Calu3 (cell line): ENCODE results near the gene FBXO42. TPM values are rescaled to one million over a fixed set of nuclear protein-coding genes. Genes with fewer than 3 reads are reported as not detected.

Experiments used
- BruUV-seq: library from RNA; stranded (reverse); fragments of 400-500 nt; replicated peaks from 2 replicates; lab custom pipeline; 2021; lab: Mats Ljungman, UMichigan
- CTCF ChIA-PET: fragments of 300-600 bp; sonication (Branson Sonifier 250); formaldehyde crosslinking; loops from one replicate; lab custom pipeline; 2022; ENCODE audit warnings: antibody characterized with exemption; lab: Charles Lee
- DNase-seq: peaks from one replicate; pipeline ENCODE4 v3.0.0; 2022
- H3K27ac Mint-ChIP-seq: one replicate; pipeline ENCODE4 v1.8.0; 2022; ENCODE audit warnings: mixed read lengths; ENCODE audit not compliant: unreplicated experiment
- H3K27me3 Mint-ChIP-seq: one replicate; pipeline ENCODE4 v1.8.0; 2022; ENCODE audit warnings: mixed read lengths; ENCODE audit not compliant: unreplicated experiment
- H3K36me3 Mint-ChIP-seq: one replicate; pipeline ENCODE4 v1.8.0; 2022; ENCODE audit warnings: mild to moderate bottlenecking, moderate library complexity, mixed read lengths; ENCODE audit not compliant: insufficient read depth, unreplicated experiment
- H3K4me1 Mint-ChIP-seq: one replicate; pipeline ENCODE4 v1.8.0; 2022; ENCODE audit warnings: mild to moderate bottlenecking, low read depth, mixed read lengths; ENCODE audit not compliant: unreplicated experiment
- H3K4me3 Mint-ChIP-seq: one replicate; pipeline ENCODE4 v1.8.0; 2022; ENCODE audit warnings: mild to moderate bottlenecking, low read depth, moderate library complexity, mixed read lengths; ENCODE audit not compliant: unreplicated experiment
- H3K9me3 Mint-ChIP-seq: one replicate; pipeline ENCODE4 v1.8.0; 2022; ENCODE audit warnings: low read depth, mixed read lengths; ENCODE audit not compliant: unreplicated experiment
- intact Hi-C: fragments of 100-400 bp; cut with micrococcal nuclease; formaldehyde crosslinking; loops from one replicate; pipeline ENCODE4 v1.10.0; 2022; ENCODE audit not compliant: unreplicated experiment
- total RNA-seq: library from RNA; stranded (reverse); gene quantifications from 2 replicates; pipeline ENCODE4 v1.2.3, GENCODE V29; 2022
- TF ChIP-seq, protein P1 (sequence below): fragments of 200-600 bp; IDR thresholded peaks from one replicate; pipeline ENCODE4 v1.8.0; 2022; ENCODE audit warnings: antibody characterized with exemption; ENCODE audit not compliant: unreplicated experiment

The FBXO42 gene
- total RNA-seq, 1 experiment from 2014 or later: 10.6 TPM

GRCh38 chr1:16256478-16256877 is 95.8 kb downstream of the FBXO42 start:
- no TSS peak for BruUV-seq
- Mint-ChIP-seq H3K27ac (no peak overlapping the region), H3K4me3 (no peak overlapping the region), H3K4me1 (peaks cover 8% of the 10 kb centered on the region), H3K36me3 (peaks cover 6% of the 10 kb centered on the region), H3K27me3 (no peaks in the 10 kb centered on the region), H3K9me3 (no peaks in the 10 kb centered on the region)
- TF ChIP-seq, protein P1, sequence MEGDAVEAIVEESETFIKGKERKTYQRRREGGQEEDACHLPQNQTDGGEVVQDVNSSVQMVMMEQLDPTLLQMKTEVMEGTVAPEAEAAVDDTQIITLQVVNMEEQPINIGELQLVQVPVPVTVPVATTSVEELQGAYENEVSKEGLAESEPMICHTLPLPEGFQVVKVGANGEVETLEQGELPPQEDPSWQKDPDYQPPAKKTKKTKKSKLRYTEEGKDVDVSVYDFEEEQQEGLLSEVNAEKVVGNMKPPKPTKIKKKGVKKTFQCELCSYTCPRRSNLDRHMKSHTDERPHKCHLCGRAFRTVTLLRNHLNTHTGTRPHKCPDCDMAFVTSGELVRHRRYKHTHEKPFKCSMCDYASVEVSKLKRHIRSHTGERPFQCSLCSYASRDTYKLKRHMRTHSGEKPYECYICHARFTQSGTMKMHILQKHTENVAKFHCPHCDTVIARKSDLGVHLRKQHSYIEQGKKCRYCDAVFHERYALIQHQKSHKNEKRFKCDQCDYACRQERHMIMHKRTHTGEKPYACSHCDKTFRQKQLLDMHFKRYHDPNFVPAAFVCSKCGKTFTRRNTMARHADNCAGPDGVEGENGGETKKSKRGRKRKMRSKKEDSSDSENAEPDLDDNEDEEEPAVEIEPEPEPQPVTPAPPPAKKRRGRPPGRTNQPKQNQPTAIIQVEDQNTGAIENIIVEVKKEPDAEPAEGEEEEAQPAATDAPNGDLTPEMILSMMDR: no peak
- CTCF ChIA-PET: interaction anchor here (0.7 kb wide), 1 partner anchor 88 kb away, joined by 3 read pairs; no protein-coding TSS in a partner anchor
- intact Hi-C loops: no loop called here
- no peak for DNase-seq

DNA sequence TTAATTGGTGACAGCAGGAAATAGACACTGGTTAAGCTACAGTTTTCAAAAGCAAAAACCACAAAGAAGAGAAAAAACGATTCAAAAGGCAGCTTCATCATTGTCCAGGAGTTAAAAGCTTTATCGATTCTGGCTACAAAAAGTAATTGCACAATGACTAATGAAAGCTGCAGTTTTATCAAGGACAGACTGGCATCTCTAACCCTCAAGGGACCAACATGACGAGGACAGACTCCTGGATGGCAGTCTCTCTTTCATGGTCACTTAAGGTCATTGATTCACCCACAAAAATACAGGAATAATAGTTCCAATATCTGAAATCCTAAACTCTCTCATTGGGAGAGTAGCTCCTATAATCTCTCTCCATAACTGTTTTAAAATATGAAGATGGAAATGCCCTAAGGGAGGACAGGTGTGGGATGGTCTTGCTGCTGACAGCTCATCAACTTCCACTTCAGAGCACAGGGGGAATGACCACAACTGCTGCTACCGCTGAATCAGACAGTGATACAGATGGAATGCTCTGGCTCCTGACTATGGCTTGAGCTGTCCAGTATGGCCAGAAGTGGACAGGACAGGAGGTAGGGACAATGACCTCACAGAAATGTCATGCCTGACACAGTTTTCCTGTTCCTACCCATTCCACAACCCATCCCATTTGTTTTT is 97.9 kb downstream of the FBXO42 start:
- CTCF ChIA-PET: interaction anchor here (0.6 to 1.4 kb wide), 3 partner anchors 79 to 109 kb away, joined by 3 to 4 read pairs (median 3); no protein-coding TSS in a partner anchor
- H3K36me3 Mint-ChIP-seq: peaks cover 12% of the 10 kb centered on the region
- intact Hi-C loops: no loop called here
- H3K27ac Mint-ChIP-seq: no peak overlapping the region
- BruUV-seq: no TSS peak
- no peaks in the 10 kb centered on the region for H3K9me3 Mint-ChIP-seq
- DNase-seq: no peak
- no peak overlapping the region for H3K4me3 Mint-ChIP-seq
- TF ChIP-seq, protein P1: no peak
- H3K4me1 Mint-ChIP-seq: peaks cover 15% of the 10 kb centered on the region
- no peaks in the 10 kb centered on the region for H3K27me3 Mint-ChIP-seq

- H3K4me1 Mint-ChIP-seq: peaks cover 24% of the 10 kb centered on the region
- H3K4me3 Mint-ChIP-seq: no peak overlapping the region
- H3K27ac Mint-ChIP-seq: no peak overlapping the region
- CTCF ChIA-PET: interaction anchor here (0.6 to 1.4 kb wide), 2 partner anchors 110 to 251 kb away, joined by 3 read pairs; no protein-coding TSS in a partner anchor
- H3K9me3 Mint-ChIP-seq: no peaks in the 10 kb centered on the region
- BruUV-seq: no TSS peak
- TF ChIP-seq, protein P1: no peak
- H3K36me3 Mint-ChIP-seq: peaks cover 22% of the 10 kb centered on the region
- no peak for DNase-seq
- intact Hi-C loops: no loop called here
- H3K27me3 Mint-ChIP-seq: no peaks in the 10 kb centered on the region
These were observed 98.9 kb downstream of the FBXO42 start for GRCh38 chr1:16253332-16253922.

DNA sequence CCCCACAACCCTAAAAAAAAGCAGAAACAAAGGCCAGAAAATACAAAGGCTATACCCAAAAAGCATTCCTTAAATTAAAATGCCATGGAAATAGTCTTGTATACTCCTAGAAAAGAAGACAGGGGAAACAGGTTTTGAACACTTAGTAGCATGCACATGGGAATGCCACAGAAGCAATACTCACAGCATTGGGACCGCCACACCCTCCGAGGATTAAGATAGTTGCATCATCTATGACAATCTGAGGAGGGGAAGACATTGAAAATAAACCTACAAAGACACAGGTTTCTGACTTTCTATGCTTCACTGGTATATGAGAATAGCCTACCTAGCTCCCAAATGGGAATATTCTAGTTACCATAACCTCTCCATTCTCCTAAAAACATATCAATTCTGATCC is 99.4 kb downstream of the FBXO42 start:
- H3K36me3 Mint-ChIP-seq: peaks cover 22% of the 10 kb centered on the region
- CTCF ChIA-PET: interaction anchor here (0.6 kb wide), 1 partner anchor 251 kb away, joined by 3 read pairs; no protein-coding TSS in a partner anchor
- intact Hi-C loops: no loop called here
- H3K4me3 Mint-ChIP-seq: no peak overlapping the region
- TF ChIP-seq, protein P1: no peak
- DNase-seq: no peak
- no peak overlapping the region for H3K27ac Mint-ChIP-seq
- no peaks in the 10 kb centered on the region for H3K9me3 Mint-ChIP-seq
- H3K4me1 Mint-ChIP-seq: peaks cover 29% of the 10 kb centered on the region
- H3K27me3 Mint-ChIP-seq: no peaks in the 10 kb centered on the region
- BruUV-seq: no TSS peak
